ENCODE data around the gene SYNE1. TPM values are rescaled to one million over a fixed set of nuclear protein-coding genes. Genes with fewer than 3 reads are reported as not detected.
"Not testable (repeated sequence)": the region's sequence is repeated elsewhere in the genome, so short reads cannot be mapped to it uniquely, and the experiment has no call there.

The SYNE1 gene
- total and polyA plus RNA-seq, 11 donors = 25.0 to 178 (median 112) TPM

DNA sequence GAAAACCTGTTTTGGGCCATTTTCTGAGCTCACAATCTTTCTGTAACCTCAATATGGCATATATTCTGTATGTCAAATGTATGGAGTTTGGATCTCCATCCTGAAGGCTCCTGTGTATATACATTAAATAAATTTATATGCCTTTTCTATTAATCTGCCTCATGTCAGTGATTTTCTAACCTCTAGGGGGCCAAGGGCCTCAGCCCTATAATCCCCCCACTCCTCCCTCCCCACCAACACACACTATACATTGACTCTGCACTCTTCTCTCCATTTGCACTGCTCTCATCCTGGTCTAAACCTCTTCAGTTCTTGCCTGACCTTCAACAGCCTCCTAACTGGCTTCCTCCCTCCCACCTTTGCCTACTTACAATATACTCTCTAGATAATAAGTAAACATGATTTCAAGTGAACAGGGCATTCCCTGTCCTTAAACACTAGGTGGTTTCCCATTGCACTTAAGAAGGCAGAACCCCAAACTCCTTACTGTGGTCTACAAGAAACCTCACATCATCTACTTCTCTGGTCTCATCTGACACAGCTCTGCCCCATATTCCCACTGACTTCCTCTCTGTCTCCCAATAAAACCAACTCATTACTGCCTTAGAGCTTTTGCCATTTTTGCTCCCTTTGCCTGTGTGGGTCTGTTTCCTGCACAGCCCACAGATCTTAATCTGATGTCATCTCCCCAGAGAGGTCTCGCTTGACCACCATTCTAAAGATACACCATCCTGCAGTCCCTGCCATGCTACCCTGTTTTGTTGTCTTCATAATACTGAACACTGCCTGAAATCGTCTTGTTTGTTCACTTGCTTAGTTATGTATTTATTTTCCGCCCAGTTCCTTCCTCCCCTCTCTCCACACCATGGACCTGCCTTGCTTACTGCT, 213.7 kb downstream of the SYNE1 start:
- DNase-seq = no peak
- no peak overlapping the region for H3K4me3 ChIP-seq
- no peak for TF ChIP-seq POLR2A (IDR thresholded peaks at IDR 0.05)
- TF ChIP-seq, protein P1, sequence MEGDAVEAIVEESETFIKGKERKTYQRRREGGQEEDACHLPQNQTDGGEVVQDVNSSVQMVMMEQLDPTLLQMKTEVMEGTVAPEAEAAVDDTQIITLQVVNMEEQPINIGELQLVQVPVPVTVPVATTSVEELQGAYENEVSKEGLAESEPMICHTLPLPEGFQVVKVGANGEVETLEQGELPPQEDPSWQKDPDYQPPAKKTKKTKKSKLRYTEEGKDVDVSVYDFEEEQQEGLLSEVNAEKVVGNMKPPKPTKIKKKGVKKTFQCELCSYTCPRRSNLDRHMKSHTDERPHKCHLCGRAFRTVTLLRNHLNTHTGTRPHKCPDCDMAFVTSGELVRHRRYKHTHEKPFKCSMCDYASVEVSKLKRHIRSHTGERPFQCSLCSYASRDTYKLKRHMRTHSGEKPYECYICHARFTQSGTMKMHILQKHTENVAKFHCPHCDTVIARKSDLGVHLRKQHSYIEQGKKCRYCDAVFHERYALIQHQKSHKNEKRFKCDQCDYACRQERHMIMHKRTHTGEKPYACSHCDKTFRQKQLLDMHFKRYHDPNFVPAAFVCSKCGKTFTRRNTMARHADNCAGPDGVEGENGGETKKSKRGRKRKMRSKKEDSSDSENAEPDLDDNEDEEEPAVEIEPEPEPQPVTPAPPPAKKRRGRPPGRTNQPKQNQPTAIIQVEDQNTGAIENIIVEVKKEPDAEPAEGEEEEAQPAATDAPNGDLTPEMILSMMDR (IDR thresholded peaks at IDR 0.05) = no peak
- no peak for ATAC-seq
- peaks cover 0 to 2% (median 0%) of the 10 kb centered on the region in 9 donors for H3K27me3 ChIP-seq
- H3K27ac ChIP-seq = no peak overlapping the region
- peaks cover 0 to 13% (median 4%) of the 10 kb centered on the region in 9 donors for H3K36me3 ChIP-seq
- peaks cover 0 to 7% (median 0%) of the 10 kb centered on the region in 12 donors for H3K9me3 ChIP-seq
- 82 to 93% (median 86%) methylated on average over 3 of the region's 3 CpGs for WGBS, 4 donors
- no peaks in the 10 kb centered on the region for H3K4me1 ChIP-seq
- intact Hi-C loops (cut with DNase I) = no loop called here

DNA sequence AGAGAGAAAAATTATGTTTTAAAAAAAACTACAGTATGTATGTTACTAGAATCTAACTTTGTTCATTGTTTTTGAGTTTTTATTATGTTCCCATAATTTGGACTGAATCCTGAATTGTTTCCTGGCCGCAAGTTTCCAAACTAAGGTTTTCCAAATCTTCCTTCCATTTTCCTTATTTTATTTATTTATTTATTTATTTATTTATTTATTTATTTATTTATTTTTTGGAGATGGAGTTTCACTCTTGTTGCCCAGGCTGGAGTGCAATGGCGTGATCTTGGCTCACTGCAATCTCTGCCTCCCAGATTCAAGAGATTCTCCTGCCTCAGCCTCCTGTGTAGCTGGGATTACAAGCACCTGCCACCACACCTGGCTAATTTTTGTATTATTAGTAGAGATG, 215.7 kb downstream of the SYNE1 start:
- WGBS, 4 donors = 96 to 97% (median 96%) methylated on average over 2 of the region's 2 CpGs
- DNase-seq; H3K9me3 ChIP-seq; H3K27me3 ChIP-seq; H3K27ac ChIP-seq; H3K4me3 ChIP-seq; ATAC-seq; H3K4me1 ChIP-seq; H3K36me3 ChIP-seq; intact Hi-C loops (cut with DNase I): not testable (repeated sequence)

DNA sequence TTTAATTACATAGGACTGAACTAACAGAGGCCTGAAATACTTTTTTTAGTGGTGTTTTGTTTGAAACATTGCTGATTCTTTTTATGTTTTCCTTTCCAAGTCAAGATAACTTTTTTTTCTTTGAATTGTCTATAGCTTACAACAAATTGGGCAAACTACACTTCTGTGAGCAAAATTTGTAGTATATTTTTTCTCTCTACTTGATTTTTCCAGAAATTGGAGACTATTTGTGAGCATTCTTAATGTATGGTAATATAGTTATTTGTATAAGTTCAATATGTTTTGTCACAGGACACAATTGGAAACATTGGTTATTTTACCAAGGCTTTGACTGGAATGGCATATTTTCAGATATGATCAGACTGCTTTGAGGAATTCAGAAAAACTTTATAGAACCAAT, 216.5 kb downstream of the SYNE1 start:
- ATAC-seq (no peak), DNase-seq (no peak)
- intact Hi-C loops (cut with DNase I) = no loop called here
- H3K36me3 ChIP-seq = peaks cover 0 to 16% (median 4%) of the 10 kb centered on the region in 9 donors
- no peak overlapping the region for H3K27ac ChIP-seq
- no peak for TF ChIP-seq POLR2A (IDR thresholded peaks at IDR 0.05)
- TF ChIP-seq, protein P1 (IDR thresholded peaks at IDR 0.05) = no peak
- peaks cover 0 to 7% (median 0%) of the 10 kb centered on the region in 12 donors for H3K9me3 ChIP-seq
- H3K4me3 ChIP-seq = no peak overlapping the region
- no peaks in the 10 kb centered on the region for H3K27me3 ChIP-seq
- H3K4me1 ChIP-seq = no peaks in the 10 kb centered on the region

DNA sequence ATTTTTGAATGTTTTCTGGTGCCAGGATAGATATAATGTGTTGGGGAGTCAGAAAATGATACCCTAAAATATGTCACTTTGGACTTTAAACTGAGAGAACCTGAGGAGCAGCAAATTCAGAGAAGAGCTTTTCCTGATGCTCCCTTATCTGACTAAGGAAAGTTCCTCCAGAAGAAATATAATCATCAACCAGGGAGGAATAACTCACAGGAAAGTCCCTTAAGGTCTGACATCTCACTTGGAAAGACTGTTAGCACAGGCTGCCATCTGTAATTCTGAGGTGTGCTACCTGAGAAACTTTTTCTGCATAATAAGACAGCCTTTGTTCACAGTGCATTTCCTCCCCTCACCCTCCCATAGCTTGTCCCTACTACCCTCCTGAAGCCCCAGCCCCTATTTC, 218.6 kb downstream of the SYNE1 start:
- no peak for TF ChIP-seq POLR2A (IDR thresholded peaks at IDR 0.05)
- TF ChIP-seq, protein P1 (IDR thresholded peaks at IDR 0.05) = no peak

More for the DNA sequence above, 218.6 kb downstream of the SYNE1 start:
- H3K36me3 ChIP-seq = peaks cover 0 to 16% (median 0%) of the 10 kb centered on the region in 9 donors
- H3K27me3 ChIP-seq = no peaks in the 10 kb centered on the region
- ATAC-seq (no peak), DNase-seq (no peak)
- no peak overlapping the region for H3K27ac ChIP-seq
- H3K4me3 ChIP-seq = no peak overlapping the region
- intact Hi-C loops (cut with DNase I) = no loop called here
- no peaks in the 10 kb centered on the region for H3K4me1 ChIP-seq
- peaks cover 0 to 7% (median 0%) of the 10 kb centered on the region in 12 donors for H3K9me3 ChIP-seq

All from heart left ventricle (tissue), 16 donors.